ENCODE measurements around the gene CIRBP.
"Not testable (repeated sequence)": the region's sequence is repeated elsewhere in the genome, so short reads cannot be mapped to it uniquely, and the experiment has no call there.

Gene CIRBP

GRCh38 chr19:1311543-1312091 is 42.5 kb downstream of the CIRBP start:
- intact Hi-C loops (cut with DNase I), result no loop called here
- DNase-seq, result no peak

GRCh38 chr19:1312767-1313694 is 43.9 kb downstream of the CIRBP start:
- DNase-seq, result no peak
- intact Hi-C loops (cut with DNase I), result no loop called here

- no peak for DNase-seq
- intact Hi-C loops (cut with DNase I), result no loop called here
Measured at GRCh38 chr19:1313695-1314613, 44.8 kb downstream of the CIRBP start.

- peak; percentile 34 to 90 (median 78) for DNase-seq
- intact Hi-C loops (cut with DNase I), result no loop called here
Measured at GRCh38 chr19:1315470-1316166, 46.5 kb downstream of the CIRBP start.

- DNase-seq, result no peak
- intact Hi-C loops (cut with DNase I), result no loop called here
Measured at GRCh38 chr19:1316466-1316865, 47.3 kb downstream of the CIRBP start.

GRCh38 chr19:1317274-1318003 is 48.3 kb downstream of the CIRBP start:
- intact Hi-C loops (cut with DNase I), result no loop called here
- DNase-seq, result no peak

GRCh38 chr19:1318678-1319471 is 49.7 kb downstream of the CIRBP start:
- intact Hi-C loops (cut with DNase I), result no loop called here
- DNase-seq, result no peak

GRCh38 chr19:1320282-1320650 is 51.1 kb downstream of the CIRBP start:
- DNase-seq; intact Hi-C loops (cut with DNase I): not testable (repeated sequence)

- DNase-seq, result no peak
- intact Hi-C loops (cut with DNase I), result no loop called here
Measured at GRCh38 chr19:1321539-1321938, 52.4 kb downstream of the CIRBP start.

- no peak for DNase-seq
- intact Hi-C loops (cut with DNase I), result no loop called here
Measured at GRCh38 chr19:1322198-1322981, 53.3 kb downstream of the CIRBP start.

- intact Hi-C loops (cut with DNase I), result no loop called here
- DNase-seq, result no peak
Measured at GRCh38 chr19:1324249-1324805, 55.2 kb downstream of the CIRBP start.

Measured in head of caudate nucleus (tissue), 42 donors.